Measurements from ENCODE around the gene FBXL20. TPM values are rescaled to one million over a fixed set of nuclear protein-coding genes. Genes with fewer than 3 reads are reported as not detected.

The FBXL20 gene
- total and polyA plus RNA-seq, 2 donors (not counting 3 experiments of a cell fraction or from before 2014, with no cell fraction given) = 4.6 to 18.0 TPM

- no TSS peak for BruUV-seq (replicated peaks)
- H3K9ac ChIP-seq (replicated peaks; ENCODE audit: extremely low read depth, insufficient read depth, low read length) = no peak overlapping the region
- peak overlapping the region; percentile 98 for H2AFZ ChIP-seq (ENCODE audit: low read depth, low read length)
- FAIRE-seq = peak; percentile 97
- dilution Hi-C loops (cut with MboI; ENCODE audit: extremely low pct_ligation_motif_present, low sequenced_read_pairs) = no loop called here
- intact Hi-C loops (cut with micrococcal nuclease) = no loop called here
- H3K4me3 ChIP-seq (replicated peaks in 1 of 3; ENCODE audit: insufficient read depth in 1 of 3, low read depth in 1 of 3, low read length in 3 of 3) = peak overlapping the region; percentile 74 to 90 (median 81)
- CTCF ChIA-PET = no interaction called here
- POLR2A ChIA-PET = interaction anchor here (1.6 kb wide), 1 partner anchor 59 kb away, joined by 3 read pairs; no protein-coding TSS in a partner anchor
- H3K9me1 ChIP-seq (replicated peaks; ENCODE audit: control insufficient read depth, extremely low read depth, insufficient read depth, low read length) = no peaks in the 10 kb centered on the region
- H3K4me1 ChIP-seq (ENCODE audit: control insufficient read depth, extremely low read depth, insufficient read depth, low read length) = peaks cover 11% of the 10 kb centered on the region
- H4K20me1 ChIP-seq (replicated peaks; ENCODE audit: control insufficient read depth, extremely low read depth, insufficient read depth, low read length) = no peaks in the 10 kb centered on the region
- H3K4me2 ChIP-seq (ENCODE audit: insufficient read depth, low read length) = peak overlapping the region; percentile 90
- H3K9me3 ChIP-seq (replicated peaks; ENCODE audit: control insufficient read depth, insufficient read depth, low read length) = no peaks in the 10 kb centered on the region
- DNase-seq (ENCODE audit: low read depth, low spot score) = peak; percentile 91
- TF ChIP-seq GATA2 (IDR thresholded peaks at IDR 0.05; ENCODE audit: insufficient read depth, insufficient read length, low read depth, low read length) (no peak), JUN (IDR thresholded peaks at IDR 0.05; ENCODE audit: borderline replicate concordance, insufficient read depth, insufficient read length, low read depth) (peak; percentile 19), MYC (IDR thresholded peaks at IDR 0.05; ENCODE audit: low read depth, low read length) (no peak), POLR2A (IDR thresholded peaks at IDR 0.05; ENCODE audit: low read depth, low read length) (peak; percentile 16), POLR2AphosphoS5 (IDR thresholded peaks at IDR 0.05; ENCODE audit: insufficient read depth, low read depth, low read length) (peak; percentile 21), CTCF (IDR thresholded peaks at IDR 0.05; ENCODE audit: extremely low read depth in 1 of 2, insufficient read depth in 1 of 2, low read depth in 1 of 2, low read length in 2 of 2) (no peak), FOS (IDR thresholded peaks at IDR 0.05; ENCODE audit: borderline replicate concordance, insufficient read depth, low read length) (no peak), EZH2 (IDR thresholded peaks at IDR 0.05; ENCODE audit: borderline replicate concordance, low read depth, low read length, severe bottlenecking) (no peak)
- TF ChIP-seq, protein P1, sequence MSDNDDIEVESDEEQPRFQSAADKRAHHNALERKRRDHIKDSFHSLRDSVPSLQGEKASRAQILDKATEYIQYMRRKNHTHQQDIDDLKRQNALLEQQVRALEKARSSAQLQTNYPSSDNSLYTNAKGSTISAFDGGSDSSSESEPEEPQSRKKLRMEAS (IDR thresholded peaks at IDR 0.05; ENCODE audit: insufficient read depth, insufficient read length) = peak; percentile 84
- peaks cover 0 to under 1% of the 10 kb centered on the region in 2 experiments for H3K36me3 ChIP-seq (ENCODE audit: control insufficient read depth in 2 of 2, extremely low read depth in 1 of 2, insufficient read depth in 2 of 2, low read length in 2 of 2)
- no peak overlapping the region for H3K27ac ChIP-seq (ENCODE audit: insufficient read depth, low read depth, low read length)
- no peaks in the 10 kb centered on the region for H3K79me2 ChIP-seq (ENCODE audit: control insufficient read depth, insufficient read depth, low read length)
- no peaks in the 10 kb centered on the region for H3K27me3 ChIP-seq (ENCODE audit: control insufficient read depth in 2 of 2, insufficient read depth in 2 of 2, low read length in 2 of 2)
Measured at GRCh38 chr17:39402244-39402889, 941 bp upstream of the FBXL20 start.

Data from endothelial cell of umbilical vein (primary cell).